ENCODE measurements around the gene GCLM.

DNA sequence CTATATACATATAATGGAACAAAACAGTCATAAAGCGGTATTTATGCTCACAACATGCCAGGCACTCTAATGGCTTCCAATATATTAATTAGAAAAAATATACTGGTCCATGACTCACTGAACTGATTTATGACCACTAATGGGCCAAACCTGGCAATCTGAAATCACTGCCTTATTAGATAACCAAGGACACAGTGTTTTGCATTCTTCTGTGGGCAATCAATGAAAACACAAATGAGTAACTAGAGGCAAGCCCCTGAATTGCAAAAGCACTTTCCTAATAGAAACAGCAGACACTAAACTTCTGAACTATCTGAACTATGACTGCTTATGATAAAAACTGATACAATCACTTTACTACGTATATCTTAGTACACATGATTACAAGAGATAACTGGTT lies 3.5 kb downstream of the GCLM start:
- TF ChIP-seq CTCF (IDR thresholded peaks at IDR 0.05) (no peak), POLR2A (IDR thresholded peaks at IDR 0.05) (no peak)
